ENCODE results near the gene ONECUT2. TPM values are rescaled to one million over a fixed set of nuclear protein-coding genes. Genes with fewer than 3 reads are reported as not detected.

Gene ONECUT2
- total RNA-seq, 2 donors from 2014 or later = 0.04 TPM

GRCh38 chr18:57430079-57431001 lies 4.8 kb upstream of the ONECUT2 start:
- Histone ChIP-seq H3K4me1 (peaks cover 0 to 28% of the 10 kb centered on the region in 2 donors), H3K9me3 (peaks cover 0 to 13% of the 10 kb centered on the region in 2 donors), H3K27me3 (peaks cover 53 to 54% of the 10 kb centered on the region in 2 donors), H3K27ac (no peak overlapping the region), H3K36me3 (no peaks in the 10 kb centered on the region), H3K4me3 (no peak overlapping the region)
- no peak for TF ChIP-seq CTCF (IDR thresholded peaks at IDR 0.05)
- DNase-seq (ENCODE audit: low spot score) = no peak

- Histone ChIP-seq H3K36me3 (no peaks in the 10 kb centered on the region), H3K27me3 (peaks cover 54% of the 10 kb centered on the region in 2 donors), H3K9me3 (peaks cover 0 to 13% of the 10 kb centered on the region in 2 donors), H3K4me3 (no peak overlapping the region), H3K4me1 (peaks cover 0 to 29% of the 10 kb centered on the region in 2 donors), H3K27ac (no peak overlapping the region)
- no peak for DNase-seq (ENCODE audit: low spot score)
- no peak for TF ChIP-seq CTCF (IDR thresholded peaks at IDR 0.05)
These were observed 4.2 kb upstream of the ONECUT2 start for GRCh38 chr18:57431002-57431382.

GRCh38 chr18:57431467-57432080 lies 3.6 kb upstream of the ONECUT2 start:
- H3K4me3 ChIP-seq = no peak overlapping the region
- H3K36me3 ChIP-seq = no peaks in the 10 kb centered on the region
- H3K9me3 ChIP-seq = peaks cover 0 to 13% of the 10 kb centered on the region in 2 donors
- peaks cover 59% of the 10 kb centered on the region in 2 donors for H3K27me3 ChIP-seq
- no peak overlapping the region for H3K27ac ChIP-seq
- H3K4me1 ChIP-seq = peaks cover 0 to 35% of the 10 kb centered on the region in 2 donors
- TF ChIP-seq CTCF (IDR thresholded peaks at IDR 0.05) = no peak
- DNase-seq (ENCODE audit: low spot score) = no peak

GRCh38 chr18:57432140-57432539 lies 3.0 kb upstream of the ONECUT2 start:
- no peak overlapping the region for H3K4me3 ChIP-seq
- no peak overlapping the region for H3K27ac ChIP-seq
- H3K36me3 ChIP-seq = no peaks in the 10 kb centered on the region
- DNase-seq (ENCODE audit: low spot score) = no peak
- peaks cover 0 to 41% of the 10 kb centered on the region in 2 donors for H3K4me1 ChIP-seq
- peaks cover 60 to 65% of the 10 kb centered on the region in 2 donors for H3K27me3 ChIP-seq
- no peak for TF ChIP-seq CTCF (IDR thresholded peaks at IDR 0.05)
- peaks cover 0 to 12% of the 10 kb centered on the region in 2 donors for H3K9me3 ChIP-seq

GRCh38 chr18:57432751-57433400 lies 2.3 kb upstream of the ONECUT2 start:
- Histone ChIP-seq H3K27me3 (peaks cover 62 to 67% of the 10 kb centered on the region in 2 donors), H3K4me3 (no peak overlapping the region), H3K4me1 (peaks cover 0 to 47% of the 10 kb centered on the region in 2 donors), H3K9me3 (peaks cover 0 to 9% of the 10 kb centered on the region in 2 donors), H3K27ac (no peak overlapping the region), H3K36me3 (no peaks in the 10 kb centered on the region)
- DNase-seq (ENCODE audit: low spot score) = no peak
- TF ChIP-seq CTCF (IDR thresholded peaks at IDR 0.05) = no peak
